Hindlimb muscle (tissue), 1 donor: ENCODE results near the gene CASP8AP2. TPM values are rescaled to one million over a fixed set of nuclear protein-coding genes. Genes with fewer than 3 reads are reported as not detected.
"Not testable (repeated sequence)": the region's sequence is repeated elsewhere in the genome, so short reads cannot be mapped to it uniquely, and the experiment has no call there.

Experiments
- DNase-seq: peaks from one replicate; pipeline ENCODE4 v3.0.0-alpha.2; 2013
- polyA plus RNA-seq: library from polyadenylated mRNA; unstranded; fragments of 120-200 nt; gene quantifications from one replicate; pipeline ENCODE4 v1.2.1, GENCODE V29; 2013; ENCODE audit not compliant: insufficient read length

CASP8AP2 gene
- polyA plus RNA-seq, result 12.9 TPM

DNA sequence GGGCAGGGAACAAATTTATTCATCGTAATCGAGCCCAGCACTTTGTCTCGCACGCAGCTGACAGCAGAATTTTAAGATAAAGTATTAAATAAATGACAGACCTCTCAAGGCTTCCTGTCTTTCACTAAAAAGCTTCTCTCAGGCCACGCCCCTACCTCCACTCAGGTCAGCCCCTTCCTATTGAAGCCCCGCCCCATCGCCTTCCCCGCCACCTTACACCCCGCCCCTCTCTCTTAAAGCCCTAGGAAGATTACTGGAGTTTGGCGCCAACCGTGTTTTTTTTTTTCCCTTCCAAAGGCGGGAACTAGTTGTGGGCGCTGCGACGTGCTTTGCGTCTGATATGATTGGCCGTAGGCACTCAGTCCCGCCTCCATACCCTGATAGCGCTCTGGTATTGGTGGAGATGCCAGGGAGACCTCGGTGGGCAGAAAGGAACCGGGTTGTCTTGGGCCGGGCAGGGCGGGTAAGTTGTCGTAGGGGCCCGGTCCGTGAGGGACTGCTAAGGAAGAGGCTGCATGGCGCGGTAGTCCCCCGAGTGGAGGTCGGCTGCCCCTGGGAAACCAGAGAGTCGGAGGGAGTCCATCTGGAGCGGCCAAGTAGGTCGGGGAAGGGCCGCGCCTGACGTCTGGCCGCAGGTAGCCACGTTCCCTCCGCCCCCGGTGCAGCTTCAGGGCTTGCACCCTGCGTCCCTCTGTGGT, at the start of gene CASP8AP2:
Gene CASP8AP2, plus strand, starts transcription at position 409 of the 698 bp plus-strand sequence.
- DNase-seq, result peak; percentile 95

DNA sequence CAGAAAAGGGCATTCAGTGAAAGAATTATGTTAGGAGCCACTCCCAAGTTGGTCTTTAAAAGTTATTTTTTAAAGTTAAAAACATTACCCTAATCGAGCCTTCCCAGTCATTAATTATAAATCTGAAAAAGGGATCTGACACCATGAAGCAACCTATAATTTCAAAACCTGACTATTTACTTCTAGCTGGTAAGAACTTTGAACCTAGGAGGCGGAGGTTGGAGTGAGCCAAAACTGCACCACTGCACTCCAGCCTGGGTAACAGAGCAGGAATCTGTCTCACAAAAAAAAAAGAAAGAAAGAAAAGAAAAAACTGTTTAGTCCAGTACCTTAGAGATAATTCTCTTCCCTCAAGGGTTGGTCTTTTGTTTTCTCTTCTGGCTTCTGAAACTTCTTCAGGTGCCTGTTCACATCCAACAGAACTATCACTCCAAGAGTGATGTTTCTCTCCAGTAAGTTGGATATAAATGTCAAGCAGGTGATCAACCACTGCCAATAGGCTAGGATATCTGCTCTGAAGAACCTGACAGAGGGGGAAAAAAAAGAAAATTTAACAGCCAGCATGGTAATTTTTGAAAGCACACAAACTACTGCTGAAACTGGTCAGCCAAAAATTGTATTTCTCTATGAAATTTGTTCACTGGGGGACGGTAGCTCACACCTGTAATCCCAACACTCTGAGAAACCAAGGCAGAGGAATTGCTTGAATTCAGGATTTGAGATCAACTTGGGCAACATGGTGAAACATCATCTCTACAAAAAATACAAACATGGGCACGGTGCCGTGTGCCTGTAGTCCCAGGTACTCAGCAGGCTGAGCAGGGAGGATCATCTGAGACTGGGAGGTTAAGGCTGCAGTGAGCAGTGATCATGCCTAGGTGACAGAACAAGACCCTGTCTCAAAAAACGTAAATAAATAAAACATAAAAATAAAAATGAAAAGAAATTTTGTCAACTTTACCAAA, 48.3 kb upstream of the CASP8AP2 start:
- no peak for DNase-seq

DNA sequence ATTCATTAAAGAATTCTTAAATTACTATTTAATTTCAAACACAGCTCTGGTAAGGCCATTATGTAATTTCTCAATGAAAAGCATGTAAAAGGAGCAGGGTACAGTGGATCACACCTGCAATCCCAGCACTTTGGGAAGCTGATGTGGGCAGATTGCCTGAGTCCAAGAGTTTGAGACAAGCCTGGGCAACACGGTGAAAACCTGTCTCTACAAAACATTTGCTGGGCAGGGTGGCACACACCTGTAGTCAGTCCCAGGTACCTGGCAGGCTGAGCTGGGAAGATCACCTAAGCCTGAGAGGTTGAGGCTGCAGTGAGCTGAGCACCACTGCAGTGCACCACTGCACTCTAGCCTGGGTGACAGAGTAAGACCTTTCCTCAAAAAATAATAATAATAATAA, 47.5 kb upstream of the CASP8AP2 start:
- no peak for DNase-seq

DNA sequence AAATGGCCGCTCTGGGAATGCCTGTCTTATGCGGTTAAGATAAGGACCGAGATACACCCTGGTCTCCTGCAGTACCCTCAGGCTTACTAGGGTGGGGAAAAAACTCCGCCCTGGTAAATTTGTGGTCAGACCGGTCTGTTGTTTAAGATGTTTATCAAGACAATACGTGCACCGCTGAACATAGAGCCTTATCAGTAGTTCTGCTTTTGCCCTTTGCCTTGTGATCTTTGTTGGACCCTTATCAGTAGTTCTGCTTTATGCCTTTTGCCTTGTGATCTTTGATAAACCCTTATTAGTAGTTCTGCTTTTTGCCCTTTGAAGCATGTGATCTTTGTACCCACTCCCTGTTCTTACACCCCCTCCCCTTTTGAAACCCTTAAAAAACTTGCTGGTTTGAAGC, 46.4 kb upstream of the CASP8AP2 start:
- not testable (repeated sequence) for DNase-seq

DNA sequence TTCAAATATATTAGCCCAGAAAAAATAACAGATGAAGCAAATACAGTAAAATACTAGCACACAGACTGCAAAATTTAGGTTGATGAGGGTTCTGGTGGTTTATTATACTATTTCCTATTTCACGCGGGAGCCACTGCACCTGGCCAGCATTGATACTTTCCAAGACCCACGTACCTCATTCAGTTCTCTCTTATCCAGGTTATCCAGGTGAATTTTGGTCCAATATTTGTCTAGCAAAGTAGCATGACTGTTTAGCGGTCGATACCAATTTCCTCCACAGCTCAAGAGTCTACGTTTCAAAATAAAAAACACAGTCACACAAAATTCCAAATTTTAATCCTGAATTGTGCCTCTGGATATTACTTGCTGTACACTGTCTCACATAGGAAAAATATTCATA, 44.8 kb upstream of the CASP8AP2 start:
- DNase-seq, result no peak

DNA sequence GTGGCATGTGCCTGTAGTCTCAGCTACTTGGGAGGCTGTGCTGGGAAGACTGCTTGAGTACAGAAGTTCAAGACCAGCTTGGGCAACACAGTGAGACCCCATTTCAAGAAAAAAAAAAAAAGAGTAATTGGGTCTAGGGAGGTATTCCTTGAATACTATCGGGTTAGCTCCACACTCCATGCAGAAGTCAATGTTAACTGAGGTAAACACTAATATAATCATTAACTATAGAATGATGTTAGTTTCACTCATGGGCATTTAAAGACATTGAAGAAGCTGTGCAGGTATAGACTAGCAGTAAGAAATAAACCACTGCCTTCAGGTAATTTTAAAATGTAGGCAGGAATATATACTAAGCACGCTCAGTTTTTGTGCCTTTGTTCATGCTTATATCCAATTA, 42.7 kb upstream of the CASP8AP2 start:
- DNase-seq, result no peak

DNA sequence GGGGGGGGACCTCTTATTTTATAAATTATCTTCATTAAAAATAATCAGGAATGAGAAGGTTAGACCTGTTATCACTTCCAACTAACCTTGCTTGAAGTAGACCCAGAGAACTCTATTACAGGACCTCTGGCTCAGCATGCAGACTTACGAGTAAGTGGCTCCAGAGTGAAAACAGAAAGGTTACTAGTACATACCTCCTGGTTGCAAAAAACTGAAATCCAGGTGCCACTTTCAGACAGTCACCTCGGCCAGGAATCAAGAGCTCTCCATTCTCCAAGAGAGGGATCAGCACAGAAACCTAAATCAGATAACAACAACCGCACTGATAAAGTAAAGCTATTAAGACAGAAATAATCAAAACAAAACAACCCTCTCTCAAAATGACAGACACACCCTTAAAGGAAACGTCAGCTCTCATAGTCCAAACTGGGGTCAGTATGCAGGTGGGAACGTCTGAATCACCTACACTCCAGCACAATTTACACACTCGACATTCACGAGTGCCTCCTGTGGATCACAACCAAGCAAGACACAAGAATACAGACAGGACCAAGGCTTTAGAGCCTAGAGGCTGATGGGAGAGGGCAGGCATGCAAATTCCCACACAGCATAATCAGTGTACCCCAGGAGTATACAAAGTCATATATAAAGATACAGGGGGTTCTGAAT, 41.9 kb upstream of the CASP8AP2 start:
- DNase-seq, result no peak

DNA sequence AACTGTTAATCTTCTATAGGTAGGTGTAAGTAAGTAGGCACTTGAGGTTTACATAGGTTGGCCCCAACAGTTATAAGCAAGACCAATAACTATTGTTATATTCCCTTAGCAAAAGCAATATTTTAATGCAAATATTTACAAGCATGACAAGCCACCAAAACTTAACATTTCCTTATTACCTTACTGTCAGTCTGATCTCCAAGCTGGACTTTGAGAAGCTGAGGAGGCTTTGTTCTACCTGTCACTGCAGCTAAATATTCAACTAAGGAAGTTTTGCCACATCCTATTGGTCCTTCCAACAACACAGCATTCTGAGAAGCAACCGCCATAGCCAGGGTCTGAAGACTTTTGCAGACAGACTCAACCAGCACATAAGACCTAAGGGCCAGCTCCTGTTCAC, 39.7 kb upstream of the CASP8AP2 start:
- no peak for DNase-seq

DNA sequence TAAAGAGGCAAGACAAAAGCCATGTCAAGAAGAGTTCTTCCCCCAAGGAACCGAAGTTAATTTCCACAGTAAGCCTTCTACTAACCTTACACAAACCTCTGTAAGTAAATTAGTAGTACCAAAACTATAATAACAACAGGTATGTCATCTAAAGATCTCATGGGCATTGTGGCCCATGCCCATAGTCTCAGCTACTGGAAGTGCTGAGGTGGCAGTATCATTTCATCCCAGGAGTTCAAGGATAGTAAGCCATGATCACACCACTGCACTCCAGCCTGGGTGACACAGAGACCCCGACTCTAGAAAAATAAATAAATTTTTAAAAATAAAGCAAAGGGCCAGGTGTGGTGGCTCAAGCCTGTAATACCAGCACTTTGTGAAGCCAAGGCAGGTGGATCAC, 39.3 kb upstream of the CASP8AP2 start:
- no peak for DNase-seq

DNA sequence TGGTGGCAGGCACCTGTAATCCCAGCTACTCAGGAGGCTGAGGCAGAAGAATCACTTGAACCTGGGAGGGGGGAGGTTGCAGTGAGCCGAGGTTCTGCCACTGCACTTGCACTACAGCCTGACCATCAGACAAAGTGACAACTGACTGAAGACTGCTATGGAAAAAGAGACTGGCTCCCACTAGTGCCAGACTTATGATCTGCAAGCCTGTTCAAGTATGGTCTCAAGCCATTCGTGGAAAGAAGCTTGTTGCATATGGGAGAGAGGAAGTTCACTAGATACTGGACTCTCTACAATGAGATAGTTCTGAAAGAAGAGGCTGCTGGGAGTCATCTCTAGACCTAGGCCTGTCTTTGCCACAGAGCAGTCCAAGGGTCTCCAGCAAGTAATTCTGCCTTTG, 36.8 kb upstream of the CASP8AP2 start:
- peak; percentile 6 for DNase-seq

DNA sequence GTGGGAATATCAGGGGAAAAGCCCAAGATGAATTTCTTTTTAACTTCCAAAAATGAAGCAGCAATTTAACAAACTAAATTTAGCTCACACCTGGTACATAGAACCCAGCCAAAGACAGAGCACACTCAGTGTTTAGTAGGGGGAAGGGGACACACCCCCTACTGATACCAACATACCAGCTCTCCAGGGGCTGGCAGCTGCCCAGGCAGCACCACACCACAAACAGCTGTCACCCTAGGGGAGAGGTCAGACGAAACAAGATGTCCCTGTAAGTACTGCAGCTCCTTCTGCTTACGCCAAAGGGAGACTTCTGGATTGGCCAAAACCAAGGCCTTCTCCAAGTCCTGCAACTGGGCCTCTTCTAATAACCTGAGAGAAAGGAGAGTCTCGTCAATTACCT, 36.1 kb upstream of the CASP8AP2 start:
- DNase-seq, result no peak

DNA sequence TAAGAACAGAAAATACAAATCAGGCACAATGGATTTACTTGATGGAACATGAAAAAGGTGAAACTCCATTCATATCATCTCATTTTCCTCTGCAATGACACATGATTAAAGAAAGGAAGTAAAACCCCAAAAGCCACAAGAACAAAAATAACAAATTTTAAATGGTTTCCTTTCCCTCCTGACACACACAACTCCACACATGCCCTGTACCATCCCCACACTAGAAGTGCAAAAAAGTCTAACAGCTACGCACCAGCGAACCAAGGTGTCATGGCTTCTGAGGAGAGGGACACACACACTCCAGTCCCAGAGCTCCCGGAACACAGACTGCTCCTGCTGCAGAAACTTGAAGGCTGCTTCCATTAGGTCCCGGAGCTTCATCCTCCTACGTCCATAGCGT, 35.4 kb upstream of the CASP8AP2 start:
- no peak for DNase-seq

DNA sequence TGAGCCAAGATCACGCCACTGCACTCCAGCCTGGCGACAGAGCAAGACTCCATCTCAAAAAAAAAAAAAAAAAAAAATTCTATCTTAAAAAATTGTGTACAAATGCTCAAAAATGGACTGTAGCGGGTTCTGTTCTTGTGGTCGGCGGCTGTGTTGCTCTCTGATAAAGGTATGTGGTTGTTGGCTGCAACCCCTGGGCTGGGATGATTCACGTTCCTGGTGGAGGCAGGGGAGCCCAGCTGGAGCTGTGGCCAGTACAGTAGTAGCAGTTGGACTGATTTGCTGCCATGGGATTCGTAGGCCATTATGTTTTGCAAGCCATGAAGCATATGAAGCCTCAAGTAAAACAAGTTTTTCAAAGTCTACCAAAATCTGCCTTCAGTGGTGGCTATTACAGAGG, 32.4 kb upstream of the CASP8AP2 start:
- DNase-seq, result no peak

DNA sequence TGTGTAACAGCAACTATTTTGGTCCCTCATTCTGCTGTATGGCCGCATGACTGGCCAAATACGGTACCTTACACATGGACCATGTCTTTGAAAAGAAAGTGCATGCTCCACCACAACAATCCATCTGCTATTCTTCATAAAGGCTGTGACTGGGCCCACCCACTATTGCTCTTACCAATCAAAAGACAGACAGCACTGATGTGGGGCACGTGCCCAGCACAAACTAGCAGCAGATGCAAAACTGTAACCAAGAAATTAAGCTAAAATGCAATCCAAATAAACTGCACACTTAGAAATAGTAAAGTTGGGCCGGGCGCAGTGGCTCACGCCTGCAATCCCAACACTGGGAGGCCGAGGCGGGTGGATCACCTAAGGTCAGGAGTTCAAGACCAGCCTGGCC, 30.6 kb upstream of the CASP8AP2 start:
- no peak for DNase-seq

DNA sequence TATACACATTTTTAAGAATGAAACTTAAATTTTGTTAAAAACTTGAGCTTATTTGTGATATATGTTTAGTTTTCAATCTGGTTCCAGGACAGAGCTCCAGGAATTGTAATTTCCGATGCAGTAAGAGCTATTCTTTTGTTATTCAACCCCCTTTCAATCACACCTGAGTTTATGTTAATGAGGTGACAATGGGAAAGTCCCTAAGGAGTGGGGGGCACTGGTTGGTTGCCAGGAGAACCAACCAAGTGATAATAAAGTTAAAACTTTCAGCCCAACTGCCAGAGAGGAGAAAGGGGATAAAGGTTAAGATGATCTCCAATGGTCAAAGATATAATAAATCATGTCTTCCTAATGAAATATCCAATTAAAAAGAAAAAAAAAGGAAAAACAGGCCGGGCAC, 29.9 kb upstream of the CASP8AP2 start:
- DNase-seq, result no peak

DNA sequence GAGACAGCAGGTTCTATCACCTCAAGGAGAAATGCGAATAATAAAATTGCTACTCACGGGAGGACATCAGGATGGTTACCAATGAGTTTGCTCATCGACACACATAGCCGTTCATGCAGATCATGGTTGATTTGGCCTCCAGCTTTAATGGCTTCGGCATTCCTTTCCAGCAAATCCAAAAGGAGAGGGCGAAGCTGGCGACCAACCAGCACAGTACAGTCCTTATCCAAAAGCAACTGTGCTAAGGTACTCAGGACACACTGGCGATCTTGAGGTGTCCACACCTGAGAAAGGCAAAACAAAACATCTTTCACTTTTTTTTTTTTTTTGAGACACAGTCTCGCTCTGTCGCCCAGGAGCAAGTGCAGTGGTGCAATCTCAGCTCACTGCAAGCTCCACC, 26.4 kb upstream of the CASP8AP2 start:
- DNase-seq, result no peak

DNA sequence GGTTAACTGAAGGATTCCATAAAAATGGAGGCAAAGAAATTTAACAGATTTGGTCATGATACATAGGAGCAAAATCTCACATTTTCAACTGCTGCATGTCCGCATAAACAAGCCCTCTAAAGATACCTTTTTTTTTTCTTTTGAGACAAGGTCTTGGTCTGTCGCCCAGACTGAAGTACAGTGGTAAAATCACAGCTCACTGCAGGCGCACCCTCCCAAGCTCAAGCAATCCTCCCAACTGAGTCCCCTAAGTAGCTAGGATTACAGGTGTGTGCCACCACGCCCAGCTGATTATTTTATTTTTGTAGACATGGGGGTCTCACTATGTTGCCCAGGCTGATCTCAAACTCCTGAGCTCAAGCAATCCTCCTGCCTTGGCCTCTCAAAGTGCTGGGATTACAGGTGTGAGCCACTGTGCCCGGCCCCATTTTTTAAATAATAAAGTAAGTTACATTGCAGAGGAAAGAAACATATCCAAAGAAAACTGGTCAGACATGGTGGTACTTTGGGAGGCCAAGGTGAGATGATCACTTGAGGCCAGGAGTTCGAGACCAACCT, 23.8 kb upstream of the CASP8AP2 start:
- no peak for DNase-seq

DNA sequence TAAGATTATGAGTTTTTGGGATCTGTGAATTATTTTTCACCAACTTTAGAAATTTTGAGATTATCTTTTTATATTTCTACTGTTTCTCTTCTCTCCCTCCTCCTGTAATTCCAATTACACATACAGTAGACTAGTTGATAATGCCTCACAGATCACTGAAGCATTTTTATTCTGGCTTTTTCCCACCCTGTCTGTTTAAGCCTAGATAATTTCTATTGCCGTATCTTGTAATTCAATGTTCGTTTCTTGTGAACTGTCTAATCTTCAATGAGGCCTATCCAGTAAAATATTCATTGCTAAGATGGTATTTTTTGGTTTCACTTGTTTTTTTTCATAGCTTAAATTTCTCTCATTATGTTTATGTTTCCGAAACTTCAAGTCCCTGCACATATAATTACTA, 22.1 kb upstream of the CASP8AP2 start:
- DNase-seq, result no peak

DNA sequence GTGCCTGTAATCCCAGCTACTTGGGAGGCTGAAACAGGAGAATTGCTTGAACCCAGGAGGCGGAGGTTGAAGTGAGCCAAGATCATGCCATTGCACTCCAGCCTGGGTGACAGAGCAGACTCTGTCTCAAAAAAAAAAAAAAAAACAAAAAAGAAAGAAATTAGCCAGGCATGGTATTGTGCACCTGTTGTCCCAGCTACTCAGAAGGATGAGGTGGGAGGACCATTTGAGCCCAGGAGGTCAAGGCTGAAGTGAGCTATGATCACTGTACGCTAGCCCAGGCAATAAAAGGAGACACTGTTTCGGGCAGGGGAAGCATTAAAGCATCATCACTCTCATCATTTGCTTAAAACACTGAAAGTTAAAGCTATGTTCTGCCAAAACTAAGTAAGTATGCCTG, 16.3 kb upstream of the CASP8AP2 start:
- DNase-seq, result not testable (repeated sequence)

DNA sequence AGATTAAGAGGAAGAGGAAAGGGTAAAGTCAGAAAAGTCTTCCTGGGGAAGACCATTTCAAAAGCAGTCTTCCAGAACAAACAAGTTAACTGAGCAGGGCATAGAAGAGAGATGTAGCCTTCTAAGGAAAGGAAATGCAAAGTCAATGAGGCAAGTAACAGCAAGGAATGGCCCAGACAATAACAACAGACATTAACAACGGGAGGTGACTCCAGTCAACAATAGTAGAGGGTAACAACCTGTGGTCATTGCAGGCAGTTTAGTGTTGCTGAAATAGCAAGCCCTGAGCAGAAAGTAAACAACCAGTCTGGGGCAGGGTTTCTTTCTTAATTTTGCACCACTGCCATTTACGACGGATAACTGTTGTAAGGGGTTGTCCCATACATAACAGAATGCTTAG, 12.2 kb upstream of the CASP8AP2 start:
- no peak for DNase-seq

DNA sequence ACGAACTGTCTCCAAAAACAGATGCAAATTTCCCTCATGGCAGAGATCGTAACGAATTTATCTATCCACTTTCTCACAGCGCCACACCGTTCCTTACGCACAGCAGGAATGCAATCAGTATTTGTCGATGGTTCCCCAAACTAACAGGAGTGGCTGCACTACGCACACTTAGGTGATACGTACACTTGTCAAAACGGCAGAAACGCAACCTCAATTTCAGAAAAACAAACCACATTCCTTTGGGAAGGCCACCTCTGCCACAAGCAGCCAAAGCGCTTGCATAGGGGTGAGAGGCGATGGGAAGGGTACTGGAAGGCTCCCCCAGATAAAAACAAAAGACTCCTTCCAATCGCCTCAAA, 10.7 kb upstream of the CASP8AP2 start:
- DNase-seq, result no peak

DNA sequence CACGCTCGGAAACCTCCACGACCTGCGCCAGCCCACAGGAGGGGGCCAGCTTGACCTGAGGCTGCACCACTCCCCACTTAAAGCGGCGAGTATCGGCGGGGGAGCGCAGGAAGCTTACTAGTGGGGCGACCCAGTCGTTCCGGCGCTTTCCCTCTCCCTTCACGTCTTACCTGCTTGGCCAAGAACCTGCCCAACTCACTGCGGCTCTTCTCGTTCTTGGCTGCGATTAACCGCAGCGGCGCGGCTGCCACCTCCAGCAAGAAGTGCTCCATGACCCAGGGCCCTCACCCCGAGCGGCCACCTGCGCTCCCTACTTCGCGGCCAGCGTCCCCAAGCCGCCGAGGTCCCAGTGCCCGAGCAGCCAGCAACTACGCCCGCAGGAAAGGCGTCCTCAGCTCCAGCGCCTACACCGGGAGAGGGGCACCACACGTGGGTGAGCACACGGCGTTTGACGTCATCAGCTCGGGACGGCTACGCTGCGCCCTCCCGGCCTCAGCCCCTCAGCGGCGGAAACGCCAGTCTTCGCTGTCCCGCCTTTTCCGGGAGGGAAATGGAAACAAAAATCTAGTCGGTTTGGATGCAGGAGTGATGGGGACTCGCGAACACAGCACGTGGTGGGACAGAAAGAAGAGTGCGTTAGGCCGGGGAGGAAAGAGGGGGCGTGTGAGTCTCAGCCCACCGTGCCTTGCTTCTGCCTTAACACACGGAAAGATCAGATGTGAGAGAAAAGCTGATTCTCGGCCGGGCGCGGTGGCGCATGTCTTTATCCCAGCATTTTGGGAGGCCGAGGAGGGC, 10.1 kb upstream of the CASP8AP2 start, which contains the start of gene MDN1:
Gene MDN1, minus strand, starts transcription at position 459 of the 795 bp plus-strand sequence. Its CDS starts 187 bp downstream, at position 272.
- peak; percentile 96 for DNase-seq
